GM12878 (cell line): ENCODE results near the gene ACRBP. TPM values are rescaled to one million over a fixed set of nuclear protein-coding genes. Genes with fewer than 3 reads are reported as not detected.
A peak's percentile ranks its signal among the peaks of the same experiment; 100 is the strongest.

Experiments
- ATAC-seq: fragments of 200-7000 bp; cut with Tn5 transposase; 3 replicates; pipeline ENCODE4 v1.9.1; 2020; ENCODE audit warnings: mild to moderate bottlenecking, moderate library complexity
- Bru-seq: library from RNA; stranded (reverse); fragments of 400-500 nt; gene quantifications from one replicate; lab custom pipeline; 2021; lab: Mats Ljungman, UMichigan
- BruChase-seq, 2 experiments: library from RNA; stranded (reverse); fragments of 400-500 nt; gene quantifications; one replicate each; lab custom pipeline; 2021; lab: Mats Ljungman, UMichigan
- BruUV-seq: library from RNA; stranded (reverse); fragments of 400-500 nt; replicated peaks from 2 replicates; lab custom pipeline; 2021; lab: Mats Ljungman, UMichigan
- CTCF ChIA-PET: fragments of 300-600 bp; sonication (Branson Sonifier 250); formaldehyde crosslinking; extraction: SDS; loops from one replicate; lab custom pipeline; 2021; ENCODE audit warnings: inconsistent platforms; lab: Yijun Ruan, JAX
- POLR2A ChIA-PET: fragments of 350-600 bp; formaldehyde crosslinking; extraction: SDS; loops from one replicate; lab custom pipeline; 2021; ENCODE audit warnings: inconsistent platforms; lab: Charles Lee
- RAD21 ChIA-PET: fragments of 300-600 bp; sonication (Branson Sonifier 250); formaldehyde crosslinking; loops from one replicate; lab custom pipeline; 2023; ENCODE audit warnings: antibody characterized with exemption; ENCODE audit not compliant: unreplicated experiment; lab: Charles Lee
- SMC1A ChIA-PET: fragments of 300-600 bp; sonication (Branson Sonifier 250); formaldehyde crosslinking; loops from one replicate; lab custom pipeline; 2023; ENCODE audit not compliant: unreplicated experiment, uncharacterized antibody; lab: Charles Lee
- DNase-seq: peaks from one replicate; pipeline ENCODE4 v3.0.0-alpha.2; 2011; ENCODE audit warnings: low read depth, low spot score
- FAIRE-seq: peaks from 3 replicates; lab custom pipeline; 2011; peaks lifted over from hg19 to GRCh38; lab: Jason Lieb, UNC
- H2AFZ ChIP-seq: 2 replicates; pipeline ENCODE4 v1.6.0; 2011; ENCODE audit warnings: low read depth, low read length, control low read depth; ENCODE audit not compliant: control insufficient read depth
- H3K27ac ChIP-seq: 2 replicates; pipeline ENCODE4 v1.5.1; 2011; ENCODE audit warnings: control low read depth; ENCODE audit not compliant: control insufficient read depth, insufficient read depth
- H3K27me3 ChIP-seq, 2 experiments: replicated peaks in 1 of 2; 2 replicates each; pipeline versions ENCODE4 v1.6.0 to v1.6.1; 2011; ENCODE audit warnings: low read length in 1 of 2; ENCODE audit not compliant: control insufficient read depth in 2 of 2, insufficient read depth in 2 of 2
- H3K36me3 ChIP-seq, 2 experiments: 2 replicates each; pipeline ENCODE4 v1.5.1; 2011; ENCODE audit warnings: low read length in 1 of 2; ENCODE audit not compliant: control insufficient read depth in 2 of 2, insufficient read depth in 2 of 2
- H3K4me1 ChIP-seq: 2 replicates; pipeline ENCODE4 v1.6.1; 2011; ENCODE audit warnings: mild to moderate bottlenecking, low read length, moderate library complexity, mixed read lengths; ENCODE audit not compliant: control insufficient read depth, insufficient read depth
- H3K4me2 ChIP-seq: 2 replicates; pipeline ENCODE4 v1.6.0; 2011; ENCODE audit warnings: control low read depth; ENCODE audit not compliant: control insufficient read depth, insufficient read depth
- H3K4me3 ChIP-seq: fragments of 200-600 bp; sonication (generic); 2 replicates; pipeline ENCODE4 v1.5.1; 2016
- H3K79me2 ChIP-seq: 2 replicates; pipeline ENCODE4 v1.6.0; 2011; ENCODE audit warnings: low read length; ENCODE audit not compliant: control insufficient read depth, insufficient read depth
- H3K9ac ChIP-seq: 2 replicates; pipeline ENCODE4 v1.8.0; 2011; ENCODE audit warnings: low read length, control low read depth, mixed read lengths; ENCODE audit not compliant: control insufficient read depth, insufficient read depth
- H3K9me3 ChIP-seq: replicated peaks from 3 replicates; pipeline ENCODE4 v1.5.1; 2011; ENCODE audit warnings: mild to moderate bottlenecking, low read length; ENCODE audit not compliant: control insufficient read depth, insufficient read depth
- H4K20me1 ChIP-seq: 2 replicates; pipeline ENCODE4 v1.6.0; 2011; ENCODE audit not compliant: control insufficient read depth, insufficient read depth
- BHLHE40 ChIP-seq, 2 experiments: fragments of 450-650 bp in 1 of 2; IDR thresholded peaks; 2 replicates each; pipeline ENCODE4 v1.6.1; 2011 to 2017; ENCODE audit warnings: low read depth in 2 of 2, borderline replicate concordance in 1 of 2, improper control_type of control experiment in 1 of 2, low read length in 1 of 2, mild to moderate bottlenecking in 1 of 2
- E2F4 ChIP-seq: IDR thresholded peaks from 2 replicates; pipeline ENCODE4 v1.6.1; 2012; ENCODE audit warnings: low read depth, low read length, improper control_type of control experiment
- EGR1 ChIP-seq, 2 experiments: IDR thresholded peaks; 1 replicate in 1 of 2; 2 replicates in 1 of 2; pipeline ENCODE4 v1.6.1; 2011 to 2012; ENCODE audit warnings: low read depth in 2 of 2, low read length in 2 of 2, borderline replicate concordance in 1 of 2, mild to moderate bottlenecking in 1 of 2, moderate library complexity in 1 of 2
- FOS ChIP-seq: IDR thresholded peaks from 3 replicates; pipeline ENCODE4 v1.6.1; 2011; ENCODE audit warnings: borderline replicate concordance; ENCODE audit not compliant: insufficient read length; ENCODE audit errors: extremely low read depth
- IKZF2 ChIP-seq, 2 experiments: fragments of 450-650 bp; IDR thresholded peaks; 2 replicates each; pipeline ENCODE4 v1.6.1; 2017; ENCODE audit warnings: mild to moderate bottlenecking in 2 of 2, moderate library complexity in 2 of 2
- MEF2B ChIP-seq: fragments of 450-650 bp; IDR thresholded peaks from 2 replicates; pipeline ENCODE4 v1.6.1; 2018; ENCODE audit warnings: mild to moderate bottlenecking, moderate library complexity; ENCODE audit not compliant: partially characterized antibody, poor library complexity, severe bottlenecking
- NR2C2 ChIP-seq: IDR thresholded peaks from 2 replicates; pipeline ENCODE4 v1.6.1; 2011; ENCODE audit warnings: borderline replicate concordance, low read depth; ENCODE audit not compliant: control insufficient read depth, insufficient read length
- POLR2A ChIP-seq: IDR thresholded peaks from 2 replicates; pipeline ENCODE4 v1.6.1; 2011; ENCODE audit warnings: low read depth, mild to moderate bottlenecking, low read length
- SRF ChIP-seq, 2 experiments: IDR thresholded peaks; 2 replicates each; pipeline ENCODE4 v1.6.1; 2011; ENCODE audit warnings: low read depth in 2 of 2, low read length in 2 of 2, mild to moderate bottlenecking in 1 of 2, moderate library complexity in 1 of 2
- ZBTB40 ChIP-seq: fragments of 450-650 bp; IDR thresholded peaks from 2 replicates; pipeline ENCODE4 v1.6.1; 2016; ENCODE audit warnings: mild to moderate bottlenecking, moderate library complexity, borderline replicate concordance
- WGBS: methylation state at CpG from one replicate; pipeline ENCODE4 v1.1.6; 2016; ENCODE audit warnings: low lambda C conversion rate; ENCODE audit not compliant: insufficient replicate concordance, insufficient coverage; ENCODE audit errors: missing lambda C conversion rate; 5-methylcytosine and 5-hydroxymethylcytosine counted together
- in situ Hi-C: fragments of 300-500 bp; cut with MboI; formaldehyde crosslinking; loops from 9 replicates; pipeline ENCODE4 v1.14.3; 2018; ENCODE audit warnings: mixed read lengths
- intact Hi-C: fragments of 100-400 bp; cut with micrococcal nuclease; formaldehyde crosslinking; loops from one replicate; pipeline ENCODE4 v1.14.2; 2022; ENCODE audit not compliant: unreplicated experiment
- long read RNA-seq, 2 experiments: library from polyadenylated mRNA; unstranded; transcript quantifications; one replicate each; pipeline ENCODE4 v2.0.0, GENCODE V29; 2019 to 2020
- polyA minus RNA-seq, 3 experiments: library from RNA; depleted of rRNA, polyadenylated mRNA; stranded (reverse); fragments of >200 nt; gene quantifications; 2 replicates each; pipeline ENCODE4 v1.2.3, GENCODE V29; 2011
- polyA plus RNA-seq, 11 experiments: library from polyadenylated mRNA; depleted of rRNA in 4 of 11; unstranded in 6 of 11; stranded (reverse) in 5 of 11; fragments of >200 nt; fragmentation: Nextera tagmentation in 4 of 11; fragmentation: Illumina TruSeq in 1 of 11; extraction: Ambion mirVana in 4 of 11; extraction: Trizol in 1 of 11; gene quantifications; 1 replicate in 1 of 11; 2 replicates in 10 of 11; pipeline versions ENCODE4 v1.2.1 to v1.2.3, GENCODE V29; 2011 to 2016; ENCODE audit warnings: inconsistent platforms in 2 of 11, missing spikeins in 2 of 11, low read depth in 1 of 11
- total RNA-seq, 4 experiments: library from RNA; depleted of rRNA in 3 of 4; stranded (reverse); fragments of >200 nt in 3 of 4; fragmentation: Illumina TruSeq in 1 of 4; extraction: Trizol in 1 of 4; gene quantifications; 2 replicates each; pipeline versions ENCODE4 v1.2.1 to v1.2.3, GENCODE V29; 2013 to 2021

ACRBP gene
- total RNA-seq (2013; cell fraction: nucleolus; rRNA removed) = 4.5 and 4.9 TPM in 2 replicates
- 0.27 and 1.1 TPM in 2 replicates for total RNA-seq (2014; rRNA removed)
- 0.69 and 1.1 TPM in 2 replicates for total RNA-seq (2014; rRNA removed; fragmentation: Illumina TruSeq; extraction: Trizol)
- 1.4 and 1.8 TPM in 2 replicates for total RNA-seq (2021)
- 0.55 TPM for polyA plus RNA-seq (2011; ENCODE audit: low read depth)
- polyA plus RNA-seq (2011; rRNA removed) = 0.80 and 0.84 TPM in 2 replicates
- polyA plus RNA-seq (2011; cell fraction: cytosol; rRNA removed) = 0.94 and 1.2 TPM in 2 replicates
- 4.5 and 4.6 TPM in 2 replicates for polyA plus RNA-seq (2011; cell fraction: nucleus; rRNA removed)
- 0.73 and 1.9 TPM in 2 replicates for polyA plus RNA-seq (2012)
- polyA plus RNA-seq (2014; fragmentation: Illumina TruSeq; extraction: Trizol) = 0.75 and 1.5 TPM in 2 replicates
- polyA plus RNA-seq (2014; fragmentation: Nextera tagmentation; extraction: Ambion mirVana) = under 1 TPM; 0.64 to 0.80 TPM
- 0.80 and 0.94 TPM in 2 replicates for polyA plus RNA-seq (2014; rRNA removed)
- 1 to 10 TPM in 1 of 2 experiments, under 1 TPM in 1; 0.54 to 1.3 TPM for polyA plus RNA-seq (2016; fragmentation: Nextera tagmentation; extraction: Ambion mirVana)
- polyA minus RNA-seq (2011; rRNA and poly(A)+ RNA removed) = 1.3 and 3.7 TPM in 2 replicates
- polyA minus RNA-seq (2011; cell fraction: cytosol; rRNA and poly(A)+ RNA removed) = not detected in 2 replicates
- polyA minus RNA-seq (2011; cell fraction: nucleus; rRNA and poly(A)+ RNA removed) = 2.3 and 2.4 TPM in 2 replicates
- Bru-seq, nascent RNA = percentile 37 among the genes with signal in this experiment
- percentile 35 among the genes with signal in this experiment for BruChase-seq, experiment 1, labeled RNA remaining after a 6-hour chase
- percentile 36 among the genes with signal in this experiment for BruChase-seq, experiment 2, labeled RNA remaining after a 2-hour chase
- long read RNA-seq, experiment 1 = 0 reads
- long read RNA-seq, experiment 2, partial matches to known transcripts = 0 of 1 reads
- long read RNA-seq, experiment 2, other reads (novel, unspliced or antisense) = 1 of 1 reads

- Histone ChIP-seq H3K27ac (no peak within 1 kb of the TSS; the same call in 1 of the 2 replicates), H3K4me1 (peaks cover 14% of the 10 kb centered on the region), H3K36me3 (peaks cover 0 to 3% of the 10 kb centered on the region in 2 experiments; a peak in 2 of 4 replicates)
- in situ Hi-C loops = no loop called here
- BruUV-seq = no TSS peak
- peak in 1 of 2 experiments; percentile 67; a peak in 1 of 3 replicates for TF ChIP-seq EGR1 (IDR thresholded peaks at IDR 0.05; ENCODE audit: borderline replicate concordance in 1 of 2, low read depth in 2 of 2, low read length in 2 of 2)
- peak in 1 of 2 experiments; percentile 67; a peak in 2 of 4 replicates for TF ChIP-seq BHLHE40 (IDR thresholded peaks at IDR 0.05; ENCODE audit: borderline replicate concordance in 1 of 2, low read depth in 2 of 2, low read length in 1 of 2)
- no peak for TF ChIP-seq E2F4
- TF ChIP-seq SRF (IDR thresholded peaks at IDR 0.05; ENCODE audit: low read depth in 2 of 2, low read length in 2 of 2) = no peak
- TF ChIP-seq NR2C2 = no peak
- 0 out of 4 replicates have a peak, but pooled peaks of 1 of the 2 experiments have one; percentile 13 for TF ChIP-seq IKZF2 (IDR thresholded peaks at IDR 0.05)
- TF ChIP-seq MEF2B = no peak
- no peak for TF ChIP-seq FOS
- TF ChIP-seq POLR2A = peak; percentile 19; the same call in 1 of the 2 replicates
- no peak for TF ChIP-seq ZBTB40
- TF ChIP-seq, all 136 proteins: peak for 4
- H3K4me3 ChIP-seq = peak within 1 kb of the TSS; percentile 49
- WGBS = 10% methylated on average over 28 of the region's 38 CpGs
- no peaks in the 10 kb centered on the region for H4K20me1 ChIP-seq
- FAIRE-seq (no peak), DNase-seq (no peak), ATAC-seq (peak; percentile 93)
- ChIA-PET RAD21 (no interaction called here), SMC1A (interaction anchor here (1.0 to 3.7 kb wide), 4 partner anchors 8 to 29 kb away, joined by 3 to 16 read pairs (median 5); partner anchors contain the start of gene LPAR5), CTCF (interaction anchor here (1.0 to 1.5 kb wide), 5 partner anchors 12 to 77 kb away, joined by 3 to 5 read pairs (median 4); no protein-coding TSS in a partner anchor), POLR2A (interaction anchor here (0.7 to 1.0 kb wide), 3 partner anchors 10 to 17 kb away, joined by 3 to 6 read pairs (median 4); no protein-coding TSS in a partner anchor)
- H3K9ac ChIP-seq = peak within 1 kb of the TSS; percentile 62
- intact Hi-C loops = no loop called here
- peak within 1 kb of the TSS; percentile 46 for H3K4me2 ChIP-seq
- H3K79me2 ChIP-seq = no peaks in the 10 kb centered on the region
- peak within 1 kb of the TSS; percentile 64 for H2AFZ ChIP-seq
- peaks cover 15% of the 10 kb centered on the region for H3K9me3 ChIP-seq
- no peaks in the 10 kb centered on the region for H3K27me3 ChIP-seq
Observed at GRCh38 chr12:6647083-6647604, at the start of gene ACRBP. ACRBP (minus strand) TSS chr12:6647432; CDS start chr12:6647366, 66 bp downstream.
